NCI-H187 treated with DMSO at 0.1 percent for 48 hours (cell line): Measurements from ENCODE around the gene RANBP3.

ENCODE experiments used
- DNase-seq: peaks from one replicate; lab custom pipeline; 2025; lab: John Stamatoyannopoulos, UW

The RANBP3 gene

GRCh38 chr19:5950741-5951140 lies 27.2 kb downstream of the RANBP3 start:
- DNase-seq = no peak

GRCh38 chr19:5949792-5950305 lies 28.1 kb downstream of the RANBP3 start:
- DNase-seq = peak; percentile 46

GRCh38 chr19:5948752-5949564 lies 29.0 kb downstream of the RANBP3 start:
- DNase-seq = no peak

- DNase-seq = no peak
These were observed 30.5 kb downstream of the RANBP3 start for GRCh38 chr19:5947435-5947834.

- no peak for DNase-seq
These were observed 34.3 kb downstream of the RANBP3 start for GRCh38 chr19:5943623-5944022.

GRCh38 chr19:5943045-5943444 lies 34.9 kb downstream of the RANBP3 start:
- DNase-seq = no peak

GRCh38 chr19:5941673-5942072 lies 36.3 kb downstream of the RANBP3 start:
- no peak for DNase-seq

- no peak for DNase-seq
These were observed 37.4 kb downstream of the RANBP3 start for GRCh38 chr19:5940260-5941208.

GRCh38 chr19:5937550-5937949 lies 40.4 kb downstream of the RANBP3 start:
- no peak for DNase-seq

GRCh38 chr19:5936292-5936592 lies 41.7 kb downstream of the RANBP3 start:
- no peak for DNase-seq

- DNase-seq = no peak
These were observed 42.3 kb downstream of the RANBP3 start for GRCh38 chr19:5935473-5936291.

- no peak for DNase-seq
These were observed 43.0 kb downstream of the RANBP3 start for GRCh38 chr19:5934774-5935472.

- no peak for DNase-seq
These were observed 43.9 kb downstream of the RANBP3 start for GRCh38 chr19:5934069-5934401.

GRCh38 chr19:5933391-5934068 lies 44.4 kb downstream of the RANBP3 start:
- DNase-seq = no peak

- DNase-seq = no peak
These were observed 45.2 kb downstream of the RANBP3 start for GRCh38 chr19:5932609-5933262.

- no peak for DNase-seq
These were observed 45.8 kb downstream of the RANBP3 start for GRCh38 chr19:5932146-5932545.

- no peak for DNase-seq
These were observed 46.7 kb downstream of the RANBP3 start for GRCh38 chr19:5931251-5931650.

GRCh38 chr19:5929625-5930024 lies 48.3 kb downstream of the RANBP3 start:
- DNase-seq = no peak

- DNase-seq = no peak
These were observed 48.8 kb downstream of the RANBP3 start for GRCh38 chr19:5929179-5929578.

GRCh38 chr19:5927441-5927821 lies 50.5 kb downstream of the RANBP3 start:
- no peak for DNase-seq
